Esophagus (tissue), 2 donors: Measurements from ENCODE around the gene GRAP2. TPM values are rescaled to one million over a fixed set of nuclear protein-coding genes. Genes with fewer than 3 reads are reported as not detected.

ENCODE experiments used
- H3K27ac ChIP-seq, 2 donors: one replicate each; pipeline ENCODE4 v1.5.1; 2013; ENCODE audit warnings: low read depth in 2 of 2, mild to moderate bottlenecking in 2 of 2, inconsistent platforms in 1 of 2, low read length in 1 of 2, moderate library complexity in 1 of 2
- H3K27me3 ChIP-seq, 2 donors: one replicate each; pipeline ENCODE4 v1.6.1; 2013; ENCODE audit warnings: low read length in 2 of 2, control low read depth in 1 of 2, mild to moderate bottlenecking in 1 of 2; ENCODE audit not compliant: insufficient read depth in 2 of 2, control insufficient read depth in 1 of 2
- H3K36me3 ChIP-seq, 2 donors: one replicate each; pipeline ENCODE4 v1.6.1; 2013; ENCODE audit warnings: low read length in 1 of 2; ENCODE audit not compliant: control insufficient read depth in 2 of 2, insufficient read depth in 2 of 2
- H3K4me1 ChIP-seq, 2 donors: one replicate each; pipeline ENCODE4 v1.6.1; 2013; ENCODE audit warnings: low read length in 1 of 2; ENCODE audit not compliant: control insufficient read depth in 2 of 2, insufficient read depth in 2 of 2
- H3K4me3 ChIP-seq, 2 donors: one replicate each; pipeline ENCODE4 v1.5.1; 2013; ENCODE audit warnings: low read length in 2 of 2, mild to moderate bottlenecking in 2 of 2, low read depth in 1 of 2, moderate library complexity in 1 of 2
- H3K9me3 ChIP-seq, 2 donors: one replicate each; pipeline ENCODE4 v1.6.1; 2013; ENCODE audit warnings: mild to moderate bottlenecking in 2 of 2, low read depth in 1 of 2, low read length in 1 of 2, moderate library complexity in 1 of 2; ENCODE audit not compliant: control insufficient read depth in 2 of 2, insufficient read depth in 1 of 2
- WGBS, 2 donors: extraction: QIAGEN DNeasy Blood & Tissue Kit; methylation state at CpG; one replicate each; pipeline ENCODE4 v1.1.7; 2013; 5-methylcytosine and 5-hydroxymethylcytosine counted together
- polyA plus RNA-seq, 2 donors: library from polyadenylated mRNA; stranded (reverse); fragments of 200-250 nt; gene quantifications; one replicate each; pipeline ENCODE4 v1.2.3, GENCODE V29; 2013
- donor health status: healthy with polysubstance abuse.
- donor health status: Bipolar disorder and iron deficiency.

Gene GRAP2
- polyA plus RNA-seq, 2 donors = 0.82 to 1.3 TPM

GRCh38 chr22:39994566-39995392 is 93.9 kb downstream of the GRAP2 start, which contains the start of gene FAM83F:
FAM83F (plus strand) TSS chr22:39994954; CDS start chr22:39995043, 89 bp downstream.
- WGBS, 2 donors = 5% methylated on average over 56 to 115 of the region's 115 CpGs
- H3K4me1 ChIP-seq = peaks cover 9% of the 10 kb centered on the region in 2 donors
- H3K9me3 ChIP-seq = no peaks in the 10 kb centered on the region
- H3K27me3 ChIP-seq = peaks cover 0 to 2% of the 10 kb centered on the region in 2 donors
- peak within 1 kb of the TSS; percentile 63 to 77 for H3K4me3 ChIP-seq
- H3K36me3 ChIP-seq = no peaks in the 10 kb centered on the region
- H3K27ac ChIP-seq = peak within 1 kb of the TSS; percentile 77 to 86

GRCh38 chr22:39995393-39996252 is 94.7 kb downstream of the GRAP2 start:
- H3K27ac ChIP-seq = peak overlapping the region; percentile 77 to 86
- no peaks in the 10 kb centered on the region for H3K9me3 ChIP-seq
- no peaks in the 10 kb centered on the region for H3K36me3 ChIP-seq
- H3K4me1 ChIP-seq = peaks cover 9% of the 10 kb centered on the region in 2 donors
- H3K27me3 ChIP-seq = peaks cover 0 to 2% of the 10 kb centered on the region in 2 donors
- 36 to 45% methylated on average over 35 of the region's 35 CpGs for WGBS, 2 donors
- H3K4me3 ChIP-seq = peak overlapping the region; percentile 63 to 77

DNA sequence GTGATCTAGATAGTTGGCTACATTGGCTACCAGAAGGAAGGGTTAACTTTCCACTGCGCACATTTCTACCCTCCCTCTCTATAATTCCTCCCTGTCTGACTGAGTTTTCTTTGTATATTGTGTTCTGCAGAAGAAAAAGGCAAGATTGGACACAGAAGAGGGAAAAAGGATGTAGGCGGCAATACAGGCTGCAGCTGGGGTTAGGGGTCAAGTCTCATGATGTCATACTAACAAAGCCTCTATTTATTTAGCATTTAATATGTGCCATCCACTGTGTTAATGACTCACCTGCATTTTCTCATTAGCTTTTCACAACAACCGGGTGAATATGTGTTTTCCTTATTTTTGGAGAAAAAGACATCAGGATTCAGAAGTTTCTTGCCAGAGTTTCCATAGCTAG is 95.8 kb downstream of the GRAP2 start:
- H3K36me3 ChIP-seq = no peaks in the 10 kb centered on the region
- H3K27me3 ChIP-seq = peaks cover 0 to 2% of the 10 kb centered on the region in 2 donors
- no peaks in the 10 kb centered on the region for H3K9me3 ChIP-seq
- H3K4me3 ChIP-seq = peak overlapping the region; percentile 9 to 77
- H3K27ac ChIP-seq = peak overlapping the region; percentile 32 to 47
- H3K4me1 ChIP-seq = peaks cover 9% of the 10 kb centered on the region in 2 donors
- 48 to 55% methylated on average over 3 of the region's 3 CpGs for WGBS, 2 donors

GRCh38 chr22:39997421-39997820 is 96.5 kb downstream of the GRAP2 start:
- WGBS, 2 donors = 51 to 67% methylated on average over 3 of the region's 3 CpGs
- Histone ChIP-seq H3K27me3 (peaks cover 0 to 2% of the 10 kb centered on the region in 2 donors), H3K4me1 (peaks cover 9% of the 10 kb centered on the region in 2 donors), H3K36me3 (no peaks in the 10 kb centered on the region), H3K4me3 (no peak overlapping the region), H3K27ac (peak overlapping the region; percentile 18 to 59), H3K9me3 (no peaks in the 10 kb centered on the region)

DNA sequence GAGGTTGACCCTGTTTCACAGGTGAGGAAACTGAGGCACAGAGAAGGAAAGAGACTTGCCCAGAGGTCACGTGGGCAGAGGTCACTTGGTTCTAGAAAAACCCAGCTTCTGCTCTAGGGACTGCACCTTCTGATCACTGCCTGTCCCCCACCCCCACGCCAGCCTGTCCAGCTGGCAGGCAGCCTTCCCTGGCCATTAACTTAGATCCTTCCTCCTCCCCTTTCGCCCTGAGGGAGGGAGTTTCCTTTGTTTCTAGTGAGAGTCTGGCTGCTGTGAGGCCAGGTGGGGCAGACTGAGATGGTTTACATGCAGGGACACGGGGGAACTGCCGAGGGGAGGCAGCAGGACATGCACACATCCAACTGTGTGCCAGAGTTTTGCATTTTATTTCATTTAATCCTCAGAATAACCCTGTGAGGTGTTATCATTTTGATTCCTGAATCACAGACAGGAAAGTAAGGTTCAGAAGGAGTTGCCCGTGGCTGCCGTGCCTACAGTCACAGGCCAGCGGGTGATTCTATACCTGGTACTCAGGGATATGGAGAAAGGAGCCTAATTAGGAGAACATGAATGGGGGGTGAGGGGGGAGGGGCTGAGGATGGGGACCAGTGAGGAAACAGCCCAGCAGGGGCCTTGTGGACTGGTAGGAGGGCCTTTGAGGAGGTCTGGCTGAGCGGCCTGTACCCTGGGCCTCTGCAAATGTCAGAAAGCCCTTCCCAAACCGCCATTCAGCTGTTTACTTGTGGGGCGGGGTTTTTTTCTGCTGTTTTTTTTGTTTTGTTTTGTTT is 97.2 kb downstream of the GRAP2 start:
- Histone ChIP-seq H3K27me3 (peaks cover 0 to 2% of the 10 kb centered on the region in 2 donors), H3K27ac (peak overlapping the region; percentile 23 to 59), H3K4me1 (peaks cover 9 to 12% of the 10 kb centered on the region in 2 donors), H3K9me3 (no peaks in the 10 kb centered on the region), H3K36me3 (no peaks in the 10 kb centered on the region), H3K4me3 (no peak overlapping the region)
- WGBS, 2 donors = 43 to 46% methylated on average over 11 of the region's 11 CpGs

- Histone ChIP-seq H3K4me1 (peaks cover 8 to 16% of the 10 kb centered on the region in 2 donors), H3K27me3 (peaks cover 0 to 2% of the 10 kb centered on the region in 2 donors), H3K36me3 (no peaks in the 10 kb centered on the region), H3K4me3 (no peak overlapping the region), H3K27ac (peak overlapping the region; percentile 29 to 45), H3K9me3 (no peaks in the 10 kb centered on the region)
- WGBS, 2 donors = 51 to 62% methylated on average over 16 of the region's 16 CpGs
Measured at GRCh38 chr22:39999144-39999757, 98.4 kb downstream of the GRAP2 start.

GRCh38 chr22:40000171-40000570 is 99.3 kb downstream of the GRAP2 start:
- H3K27me3 ChIP-seq = no peaks in the 10 kb centered on the region
- H3K36me3 ChIP-seq = no peaks in the 10 kb centered on the region
- no peaks in the 10 kb centered on the region for H3K9me3 ChIP-seq
- no peak overlapping the region for H3K4me3 ChIP-seq
- peak overlapping the region in 1 of 2 donors; percentile 45 for H3K27ac ChIP-seq
- peaks cover 4 to 19% of the 10 kb centered on the region in 2 donors for H3K4me1 ChIP-seq
- WGBS, 2 donors = 70 to 76% methylated on average over 5 of the region's 5 CpGs

DNA sequence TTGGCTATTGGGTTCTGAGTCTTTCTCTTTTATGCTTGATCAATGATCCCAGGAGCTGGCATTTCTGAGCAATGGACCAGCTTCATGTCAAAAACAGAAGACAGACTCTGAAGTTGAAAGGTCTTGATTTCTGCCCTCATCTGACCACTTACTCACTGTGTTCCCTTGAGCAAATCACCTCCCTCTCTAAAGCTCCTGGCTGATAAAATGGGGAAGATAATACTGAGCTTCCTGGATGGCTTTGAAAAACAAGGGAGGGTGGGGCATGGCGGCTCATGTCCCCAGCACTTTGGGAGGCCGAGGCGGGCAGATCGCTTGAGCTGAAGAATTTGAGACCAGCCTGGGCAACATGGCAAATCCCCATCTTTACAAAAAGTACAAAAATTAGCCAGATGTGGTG is 100.2 kb downstream of the GRAP2 start:
- WGBS, 2 donors = 49 to 65% methylated on average over 4 of the region's 4 CpGs
- Histone ChIP-seq H3K36me3 (no peaks in the 10 kb centered on the region), H3K27me3 (no peaks in the 10 kb centered on the region), H3K4me1 (peaks cover 4 to 17% of the 10 kb centered on the region in 2 donors), H3K4me3 (no peak overlapping the region), H3K27ac (peak overlapping the region; percentile 49 to 64), H3K9me3 (no peaks in the 10 kb centered on the region)
